Neural cell (in vitro differentiated cells): ENCODE results near the gene DTX3L. TPM values are rescaled to one million over a fixed set of nuclear protein-coding genes. Genes with fewer than 3 reads are reported as not detected.

Experiments used
- H2AFZ ChIP-seq: fragments of 200-600, 300-800 bp; sonication (generic), shearing (Covaris generic); 2 replicates; pipeline ENCODE4 v1.6.0; 2014; ENCODE audit warnings: low read depth, mild to moderate bottlenecking, antibody characterized with exemption, low read length, moderate library complexity
- H3F3A ChIP-seq: fragments of 200-600 bp; shearing (Covaris generic); 2 replicates; pipeline ENCODE4 v1.6.1; 2016; ENCODE audit warnings: mild to moderate bottlenecking, moderate library complexity, mixed read lengths, antibody characterized with exemption, low read length; ENCODE audit not compliant: insufficient read depth, poor library complexity, severe bottlenecking
- H3K27ac ChIP-seq: fragments of 200-600, 300-800 bp; sonication (generic), shearing (Covaris generic); 2 replicates; pipeline ENCODE4 v1.5.1; 2014; ENCODE audit warnings: mild to moderate bottlenecking, low read length, moderate library complexity
- H3K27me3 ChIP-seq: fragments of 300-800, 200-600 bp; sonication (generic), shearing (Covaris generic); 2 replicates; pipeline ENCODE4 v1.6.0; 2014; ENCODE audit warnings: mild to moderate bottlenecking, low read depth, low read length, moderate library complexity; ENCODE audit not compliant: insufficient read depth
- H3K36me3 ChIP-seq: fragments of 300-800, 200-600 bp; sonication (generic), shearing (Covaris generic); 2 replicates; pipeline ENCODE4 v1.5.1; 2014; ENCODE audit warnings: mild to moderate bottlenecking, antibody characterized with exemption, low read length, moderate library complexity; ENCODE audit not compliant: insufficient read depth
- H3K4me2 ChIP-seq: fragments of 300-800, 200-600 bp; sonication (generic), shearing (Covaris generic); 2 replicates; pipeline ENCODE4 v1.6.0; 2014; ENCODE audit warnings: mild to moderate bottlenecking, low read length
- H3K4me3 ChIP-seq: fragments of 300-800, 200-600 bp; sonication (generic), shearing (Covaris generic); 2 replicates; pipeline ENCODE4 v1.5.1; 2014; ENCODE audit warnings: mild to moderate bottlenecking, low read length, moderate library complexity
- H3K79me2 ChIP-seq: fragments of 200-600 bp; shearing (Covaris generic); replicated peaks from 2 replicates; pipeline ENCODE4 v1.6.0; 2014; ENCODE audit warnings: mild to moderate bottlenecking, low read length, moderate library complexity; ENCODE audit not compliant: insufficient read depth
- H3K9ac ChIP-seq: fragments of 300-800, 200-600 bp; sonication (generic), shearing (Covaris generic); 2 replicates; pipeline ENCODE4 v1.6.1; 2016; ENCODE audit warnings: mild to moderate bottlenecking, low read length, mixed read lengths
- H3K9me2 ChIP-seq: fragments of 200-600 bp; shearing (Covaris generic); 2 replicates; pipeline ENCODE4 v1.6.1; 2016; ENCODE audit warnings: mild to moderate bottlenecking, low read length, mixed read lengths; ENCODE audit not compliant: insufficient read depth
- H3K9me3 ChIP-seq: fragments of 200-600, 300-800 bp; sonication (generic), shearing (Covaris generic); 2 replicates; pipeline ENCODE4 v1.6.1; 2016; ENCODE audit warnings: mild to moderate bottlenecking, mixed run types, low read length, moderate library complexity, mixed read lengths
- H4K20me1 ChIP-seq: fragments of 200-600 bp; shearing (Covaris generic); 2 replicates; pipeline ENCODE4 v1.6.1; 2016; ENCODE audit warnings: mild to moderate bottlenecking, mixed run types; ENCODE audit not compliant: insufficient read depth
- EP300 ChIP-seq: fragments of 450-650 bp; conservative IDR thresholded peaks from 2 replicates; pipeline ENCODE4 v1.6.1; 2014; ENCODE audit warnings: antibody characterized with exemption, mild to moderate bottlenecking, moderate library complexity; ENCODE audit not compliant: poor library complexity, severe bottlenecking
- EZH2 ChIP-seq: fragments of 200-600, 300-800 bp; shearing (Covaris generic), sonication (generic); IDR thresholded peaks from 2 replicates; pipeline ENCODE4 v1.6.1; 2014; ENCODE audit warnings: antibody characterized with exemption, low read length, borderline replicate concordance, mild to moderate bottlenecking; ENCODE audit not compliant: insufficient read depth, poor library complexity, severe bottlenecking
- MXI1 ChIP-seq: fragments of 450-650 bp; conservative IDR thresholded peaks from 2 replicates; pipeline ENCODE4 v1.6.1; 2014; ENCODE audit warnings: antibody characterized with exemption, mild to moderate bottlenecking; ENCODE audit not compliant: poor library complexity, severe bottlenecking
- POLR2AphosphoS5 ChIP-seq: IDR thresholded peaks from 2 replicates; pipeline ENCODE4 v1.6.1; 2012
- RAD21 ChIP-seq: fragments of 450-650 bp; conservative IDR thresholded peaks from 2 replicates; pipeline ENCODE4 v1.6.1; 2014; ENCODE audit warnings: antibody characterized with exemption, mild to moderate bottlenecking, moderate library complexity
- SMC3 ChIP-seq: fragments of 450-650 bp; conservative IDR thresholded peaks from 2 replicates; pipeline ENCODE4 v1.6.1; 2014; ENCODE audit warnings: antibody characterized with exemption, mild to moderate bottlenecking, moderate library complexity; ENCODE audit not compliant: poor library complexity
- TAF1 ChIP-seq: IDR thresholded peaks from 2 replicates; pipeline ENCODE4 v1.6.1; 2012; ENCODE audit warnings: low read depth
- polyA plus RNA-seq: library from polyadenylated mRNA; depleted of rRNA; stranded (reverse); fragments of >200 nt; gene quantifications from 2 replicates; pipeline ENCODE4 v1.2.3, GENCODE V29; 2014
- TF ChIP-seq, protein P1 (sequence below): IDR thresholded peaks from 2 replicates; pipeline ENCODE4 v1.6.1; 2012; ENCODE audit warnings: borderline replicate concordance
- TF ChIP-seq, protein P2 (sequence below): fragments of 450-650 bp; IDR thresholded peaks from 2 replicates; pipeline ENCODE4 v1.5.1; 2014; ENCODE audit warnings: antibody characterized with exemption, mild to moderate bottlenecking, moderate library complexity; ENCODE audit not compliant: poor library complexity, severe bottlenecking

Gene DTX3L
- polyA plus RNA-seq, 1 donor from 2014 or later, result not detected

DNA sequence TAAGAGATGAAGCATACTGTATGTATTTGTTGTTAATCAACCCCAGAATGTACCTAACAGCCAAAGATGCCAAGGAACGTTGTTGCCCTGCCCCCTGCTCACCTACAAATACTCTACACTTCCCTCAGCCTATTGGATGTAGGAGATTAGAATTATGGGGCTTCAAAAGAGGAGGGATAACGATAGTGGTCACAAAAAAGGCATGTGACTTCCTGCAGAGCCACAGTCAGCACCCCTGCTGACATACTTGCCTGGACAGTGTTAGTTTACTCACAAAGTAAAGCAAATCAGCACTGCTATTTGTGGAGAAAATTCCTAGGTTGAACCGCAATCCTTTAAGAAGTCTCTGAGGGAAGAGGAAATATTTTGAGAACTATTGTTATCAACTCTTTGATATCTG is 51.2 kb downstream of the DTX3L start:
- no peaks in the 10 kb centered on the region for H3F3A ChIP-seq
- no peak overlapping the region for H3K9ac ChIP-seq
- H3K4me3 ChIP-seq, result no peak overlapping the region
- TF ChIP-seq MXI1, result no peak
- TF ChIP-seq, protein P1, sequence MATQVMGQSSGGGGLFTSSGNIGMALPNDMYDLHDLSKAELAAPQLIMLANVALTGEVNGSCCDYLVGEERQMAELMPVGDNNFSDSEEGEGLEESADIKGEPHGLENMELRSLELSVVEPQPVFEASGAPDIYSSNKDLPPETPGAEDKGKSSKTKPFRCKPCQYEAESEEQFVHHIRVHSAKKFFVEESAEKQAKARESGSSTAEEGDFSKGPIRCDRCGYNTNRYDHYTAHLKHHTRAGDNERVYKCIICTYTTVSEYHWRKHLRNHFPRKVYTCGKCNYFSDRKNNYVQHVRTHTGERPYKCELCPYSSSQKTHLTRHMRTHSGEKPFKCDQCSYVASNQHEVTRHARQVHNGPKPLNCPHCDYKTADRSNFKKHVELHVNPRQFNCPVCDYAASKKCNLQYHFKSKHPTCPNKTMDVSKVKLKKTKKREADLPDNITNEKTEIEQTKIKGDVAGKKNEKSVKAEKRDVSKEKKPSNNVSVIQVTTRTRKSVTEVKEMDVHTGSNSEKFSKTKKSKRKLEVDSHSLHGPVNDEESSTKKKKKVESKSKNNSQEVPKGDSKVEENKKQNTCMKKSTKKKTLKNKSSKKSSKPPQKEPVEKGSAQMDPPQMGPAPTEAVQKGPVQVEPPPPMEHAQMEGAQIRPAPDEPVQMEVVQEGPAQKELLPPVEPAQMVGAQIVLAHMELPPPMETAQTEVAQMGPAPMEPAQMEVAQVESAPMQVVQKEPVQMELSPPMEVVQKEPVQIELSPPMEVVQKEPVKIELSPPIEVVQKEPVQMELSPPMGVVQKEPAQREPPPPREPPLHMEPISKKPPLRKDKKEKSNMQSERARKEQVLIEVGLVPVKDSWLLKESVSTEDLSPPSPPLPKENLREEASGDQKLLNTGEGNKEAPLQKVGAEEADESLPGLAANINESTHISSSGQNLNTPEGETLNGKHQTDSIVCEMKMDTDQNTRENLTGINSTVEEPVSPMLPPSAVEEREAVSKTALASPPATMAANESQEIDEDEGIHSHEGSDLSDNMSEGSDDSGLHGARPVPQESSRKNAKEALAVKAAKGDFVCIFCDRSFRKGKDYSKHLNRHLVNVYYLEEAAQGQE, result no peak
- TF ChIP-seq, protein P2, sequence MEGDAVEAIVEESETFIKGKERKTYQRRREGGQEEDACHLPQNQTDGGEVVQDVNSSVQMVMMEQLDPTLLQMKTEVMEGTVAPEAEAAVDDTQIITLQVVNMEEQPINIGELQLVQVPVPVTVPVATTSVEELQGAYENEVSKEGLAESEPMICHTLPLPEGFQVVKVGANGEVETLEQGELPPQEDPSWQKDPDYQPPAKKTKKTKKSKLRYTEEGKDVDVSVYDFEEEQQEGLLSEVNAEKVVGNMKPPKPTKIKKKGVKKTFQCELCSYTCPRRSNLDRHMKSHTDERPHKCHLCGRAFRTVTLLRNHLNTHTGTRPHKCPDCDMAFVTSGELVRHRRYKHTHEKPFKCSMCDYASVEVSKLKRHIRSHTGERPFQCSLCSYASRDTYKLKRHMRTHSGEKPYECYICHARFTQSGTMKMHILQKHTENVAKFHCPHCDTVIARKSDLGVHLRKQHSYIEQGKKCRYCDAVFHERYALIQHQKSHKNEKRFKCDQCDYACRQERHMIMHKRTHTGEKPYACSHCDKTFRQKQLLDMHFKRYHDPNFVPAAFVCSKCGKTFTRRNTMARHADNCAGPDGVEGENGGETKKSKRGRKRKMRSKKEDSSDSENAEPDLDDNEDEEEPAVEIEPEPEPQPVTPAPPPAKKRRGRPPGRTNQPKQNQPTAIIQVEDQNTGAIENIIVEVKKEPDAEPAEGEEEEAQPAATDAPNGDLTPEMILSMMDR, result no peak
- TF ChIP-seq TAF1, result no peak
- no peak for TF ChIP-seq RAD21
- TF ChIP-seq EZH2, result no peak
- no peak for TF ChIP-seq EP300
- TF ChIP-seq POLR2AphosphoS5, result no peak
- no peak for TF ChIP-seq SMC3
- H3K27me3 ChIP-seq, result no peaks in the 10 kb centered on the region
- no peaks in the 10 kb centered on the region for H3K9me3 ChIP-seq
- H3K79me2 ChIP-seq, result no peaks in the 10 kb centered on the region
- no peak overlapping the region for H3K4me2 ChIP-seq
- no peaks in the 10 kb centered on the region for H3K36me3 ChIP-seq
- no peak overlapping the region for H2AFZ ChIP-seq
- H3K27ac ChIP-seq, result no peak overlapping the region
- no peaks in the 10 kb centered on the region for H4K20me1 ChIP-seq
- H3K9me2 ChIP-seq, result no peaks in the 10 kb centered on the region

DNA sequence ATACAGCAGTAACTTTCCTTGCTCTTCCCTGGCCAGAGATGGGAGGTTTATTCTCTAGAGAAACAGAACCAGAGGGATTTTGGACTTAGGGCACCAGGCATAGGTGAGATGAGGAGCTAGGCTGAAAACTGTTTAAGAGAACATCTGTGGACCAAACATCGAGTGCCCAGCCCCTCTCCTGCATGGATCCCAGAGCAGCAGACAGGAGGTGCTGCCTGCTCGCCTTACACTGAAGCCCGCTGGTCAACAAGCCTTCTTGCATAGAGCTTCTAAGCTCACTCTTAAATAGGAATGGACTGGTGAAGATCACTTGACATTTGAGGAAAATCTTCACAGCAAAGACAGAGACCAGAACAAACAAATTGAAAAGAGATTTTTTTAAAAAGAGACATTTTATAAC is 54.5 kb downstream of the DTX3L start:
- H3K9ac ChIP-seq, result no peak overlapping the region
- no peaks in the 10 kb centered on the region for H3K27me3 ChIP-seq
- no peak overlapping the region for H2AFZ ChIP-seq
- no peaks in the 10 kb centered on the region for H3K9me2 ChIP-seq
- no peak overlapping the region for H3K27ac ChIP-seq
- TF ChIP-seq SMC3, result no peak
- no peak for TF ChIP-seq EZH2
- TF ChIP-seq TAF1, result no peak
- TF ChIP-seq, protein P2, result no peak
- TF ChIP-seq POLR2AphosphoS5, result no peak
- TF ChIP-seq MXI1, result no peak
- TF ChIP-seq, protein P1, result no peak
- no peak for TF ChIP-seq EP300
- no peak for TF ChIP-seq RAD21
- H3F3A ChIP-seq, result no peaks in the 10 kb centered on the region
- H3K9me3 ChIP-seq, result no peaks in the 10 kb centered on the region
- no peak overlapping the region for H3K4me2 ChIP-seq
- H3K36me3 ChIP-seq, result no peaks in the 10 kb centered on the region
- H3K79me2 ChIP-seq, result no peaks in the 10 kb centered on the region
- no peaks in the 10 kb centered on the region for H4K20me1 ChIP-seq
- no peak overlapping the region for H3K4me3 ChIP-seq
